HG02798 (cell line): ENCODE results near the gene FOS.
"Not testable (repeated sequence)": the region's sequence is repeated elsewhere in the genome, so short reads cannot be mapped to it uniquely, and the experiment has no call there.

ENCODE experiments used
- ATAC-seq: cut with Tn5 transposase; IDR thresholded peaks from one replicate; pipeline ENCODE4 v1.9.1; 2021; ENCODE audit warnings: mild to moderate bottlenecking; ENCODE audit not compliant: unreplicated experiment, poor library complexity

FOS gene

DNA sequence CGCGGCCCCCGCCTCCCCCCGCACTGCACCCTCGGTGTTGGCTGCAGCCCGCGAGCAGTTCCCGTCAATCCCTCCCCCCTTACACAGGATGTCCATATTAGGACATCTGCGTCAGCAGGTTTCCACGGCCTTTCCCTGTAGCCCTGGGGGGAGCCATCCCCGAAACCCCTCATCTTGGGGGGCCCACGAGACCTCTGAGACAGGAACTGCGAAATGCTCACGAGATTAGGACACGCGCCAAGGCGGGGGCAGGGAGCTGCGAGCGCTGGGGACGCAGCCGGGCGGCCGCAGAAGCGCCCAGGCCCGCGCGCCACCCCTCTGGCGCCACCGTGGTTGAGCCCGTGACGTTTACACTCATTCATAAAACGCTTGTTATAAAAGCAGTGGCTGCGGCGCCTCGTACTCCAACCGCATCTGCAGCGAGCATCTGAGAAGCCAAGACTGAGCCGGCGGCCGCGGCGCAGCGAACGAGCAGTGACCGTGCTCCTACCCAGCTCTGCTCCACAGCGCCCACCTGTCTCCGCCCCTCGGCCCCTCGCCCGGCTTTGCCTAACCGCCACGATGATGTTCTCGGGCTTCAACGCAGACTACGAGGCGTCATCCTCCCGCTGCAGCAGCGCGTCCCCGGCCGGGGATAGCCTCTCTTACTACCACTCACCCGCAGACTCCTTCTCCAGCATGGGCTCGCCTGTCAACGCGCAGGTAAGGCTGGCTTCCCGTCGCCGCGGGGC is at the start of gene FOS:
TSS of gene FOS (plus strand) at position 407 of the 731 bp plus-strand sequence. CDS start at position 562, 155 bp downstream.
- peak; percentile 79 for ATAC-seq

DNA sequence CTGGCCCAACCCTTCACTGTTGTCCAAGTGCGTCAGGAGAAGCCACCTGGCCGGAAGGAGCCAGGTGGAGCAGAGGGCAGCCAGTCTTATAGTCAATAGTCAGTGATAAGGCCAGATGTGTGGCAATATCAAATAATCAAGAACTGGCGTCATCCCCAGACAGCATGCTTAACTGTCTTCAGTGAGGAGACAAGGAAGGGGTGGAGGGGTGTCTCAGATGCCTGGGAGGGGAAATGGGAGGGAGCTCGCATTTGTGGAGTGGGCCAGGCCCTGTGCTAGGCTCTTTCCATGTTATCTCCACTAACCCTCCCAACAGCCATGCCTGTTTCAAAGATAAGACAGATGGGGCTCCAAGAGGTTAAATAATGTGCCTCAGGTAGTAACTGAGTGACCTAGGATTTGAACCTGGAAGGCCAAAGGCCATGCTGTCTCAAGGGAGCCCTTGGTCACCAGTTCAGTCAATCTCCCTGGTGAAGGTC is 48.9 kb upstream of the FOS start:
- no peak for ATAC-seq

DNA sequence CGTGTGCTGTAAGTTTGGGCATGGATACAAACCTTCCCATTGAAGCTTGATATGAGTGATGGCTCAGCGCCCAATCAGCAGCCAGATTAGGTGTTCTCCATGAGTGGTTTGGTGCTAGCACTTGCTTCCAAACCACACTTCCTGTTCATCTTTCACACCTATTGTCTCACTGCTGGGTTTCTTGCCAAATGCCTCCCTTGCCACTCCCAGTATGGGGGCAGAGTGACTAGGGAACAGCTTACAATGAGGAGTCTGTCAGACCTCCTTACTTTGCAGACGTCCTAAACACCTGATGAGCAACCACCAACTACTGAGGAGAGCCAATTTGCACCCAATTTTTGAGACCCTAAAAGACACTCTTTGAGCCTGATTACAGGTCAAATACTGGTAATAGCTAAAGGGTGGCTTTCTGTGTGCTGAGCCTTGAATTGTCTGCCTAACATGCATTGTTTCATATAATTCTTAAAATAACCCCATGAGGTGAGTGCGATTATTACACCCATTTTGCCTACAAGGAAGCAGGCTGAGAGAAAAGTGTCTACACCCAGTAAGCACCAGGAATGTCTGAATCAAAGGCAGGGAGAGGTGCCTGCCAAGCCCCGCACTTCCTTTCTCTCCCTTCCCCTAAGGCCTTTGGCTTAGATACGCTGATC is 48.4 kb upstream of the FOS start:
- peak; percentile 37 for ATAC-seq

DNA sequence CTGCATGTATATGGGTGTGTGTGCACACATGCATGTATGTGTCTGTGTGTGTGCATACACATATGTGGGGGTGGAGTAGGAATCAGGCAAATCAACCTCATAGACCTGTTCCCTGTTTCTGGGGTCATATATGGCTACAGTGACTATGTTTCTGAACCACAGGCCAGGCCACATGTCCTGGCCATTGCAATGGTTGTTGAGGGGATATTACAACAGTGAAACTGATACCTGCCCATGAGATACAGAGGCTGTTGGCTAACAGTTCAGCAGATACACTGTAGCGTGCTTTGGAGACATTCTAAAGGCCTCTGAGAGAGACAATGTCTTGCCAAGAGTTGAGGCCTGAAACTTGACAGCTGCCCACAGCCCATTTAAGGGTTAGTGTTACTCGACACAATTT is 47.3 kb upstream of the FOS start:
- peak; percentile 57 for ATAC-seq

DNA sequence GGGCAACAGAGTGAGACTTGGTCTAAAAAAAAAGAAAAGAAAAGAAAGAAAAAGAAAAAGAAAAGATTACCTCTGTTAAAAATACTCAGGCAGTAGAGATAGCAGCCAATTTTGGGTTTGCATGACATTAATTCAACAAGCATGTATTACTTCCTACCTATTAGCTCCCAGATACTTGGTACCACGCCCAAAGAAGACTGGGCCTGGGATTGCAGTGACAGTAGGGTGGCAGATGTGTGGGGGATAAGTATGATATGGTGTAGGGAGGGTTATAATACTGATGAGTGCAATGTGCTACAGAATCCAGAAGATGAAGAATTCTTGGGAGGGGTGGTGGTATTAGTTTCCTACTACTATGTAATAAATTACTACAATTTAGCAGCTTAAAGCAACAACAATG is 46.4 kb upstream of the FOS start:
- no peak for ATAC-seq

DNA sequence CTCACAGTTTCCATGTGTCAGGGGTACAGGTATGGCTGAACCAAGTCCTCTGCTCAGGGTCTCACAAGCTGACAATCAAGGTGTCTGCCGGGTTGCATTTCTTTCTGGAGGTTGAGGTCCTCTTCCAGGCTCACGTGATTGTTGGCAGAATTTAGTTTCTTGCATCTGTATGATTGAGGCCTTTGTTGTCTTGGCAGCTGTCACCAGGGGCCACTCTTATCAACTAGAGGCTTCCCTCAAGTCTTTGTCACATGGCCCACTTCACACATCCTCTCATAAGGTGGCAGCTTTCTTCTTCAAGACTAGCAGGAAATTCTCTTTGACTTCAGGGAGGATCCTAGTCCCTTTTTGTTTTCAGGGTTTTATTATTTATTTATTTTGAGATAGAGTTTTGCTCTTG is 46.0 kb upstream of the FOS start:
- ATAC-seq = no peak

DNA sequence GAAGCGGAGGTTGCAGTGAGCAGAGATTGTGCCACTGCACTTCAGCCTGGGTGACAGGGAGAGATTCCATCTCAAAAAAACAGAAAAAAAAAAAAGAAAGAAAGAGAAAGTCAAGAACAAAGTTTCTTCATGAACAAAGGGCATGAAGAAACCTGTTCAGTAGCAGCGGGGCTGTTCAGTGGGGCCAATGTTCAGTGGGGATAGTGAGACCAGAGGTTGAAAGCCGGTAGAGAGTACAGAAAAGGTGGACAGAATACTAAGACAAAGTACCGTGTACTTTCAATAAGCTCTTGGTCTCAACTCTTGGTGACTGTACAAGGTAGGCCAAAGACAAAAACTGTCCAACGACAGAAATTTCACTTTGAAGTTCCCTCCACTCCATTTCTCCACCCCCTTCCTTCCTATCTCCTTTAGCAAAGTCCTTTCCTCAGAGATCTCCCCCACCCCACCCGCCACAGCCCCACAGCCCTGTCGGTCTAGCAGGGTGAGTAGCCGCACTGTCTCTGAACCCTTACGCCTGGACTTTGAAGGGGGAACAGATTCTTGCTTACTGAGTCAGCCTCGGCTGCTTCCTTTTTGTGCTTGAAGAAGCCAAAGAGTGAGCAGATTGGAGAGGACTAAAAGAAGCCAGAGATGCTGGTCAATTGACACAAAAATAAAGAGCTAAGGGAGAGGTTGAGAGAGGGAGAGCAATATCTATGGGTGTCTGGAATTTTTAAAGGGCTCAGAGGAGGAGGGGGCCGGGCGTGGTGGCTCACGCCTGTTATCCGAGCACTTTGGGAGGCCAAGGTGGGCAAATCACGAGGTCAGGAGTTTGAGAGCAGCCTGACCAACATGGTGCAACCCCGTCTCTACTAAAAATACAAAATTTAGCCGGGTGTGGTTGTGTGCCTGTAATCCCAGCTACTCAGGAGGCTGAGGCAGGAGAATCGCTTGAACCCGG is 44.2 kb upstream of the FOS start:
- ATAC-seq = no peak

DNA sequence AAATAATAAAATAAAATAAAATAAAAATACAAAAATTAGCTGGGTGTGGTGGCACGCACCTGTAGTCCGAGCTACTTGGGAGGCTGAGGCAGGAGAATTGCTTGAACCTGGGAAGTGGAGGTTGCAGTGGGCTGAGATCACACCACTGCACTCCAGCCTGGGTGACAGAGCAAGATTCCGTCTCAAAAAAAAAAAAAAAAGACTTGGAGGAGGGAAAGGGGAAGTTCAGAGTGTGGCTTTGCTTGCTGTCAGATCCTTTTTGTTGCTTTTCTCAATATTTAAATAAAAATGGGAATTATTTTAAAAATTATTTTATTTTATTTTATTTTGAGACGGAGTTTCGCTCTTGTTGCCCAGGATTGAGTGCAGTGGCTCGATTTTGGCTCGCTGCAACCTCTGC is 43.4 kb upstream of the FOS start:
- ATAC-seq = not testable (repeated sequence)

DNA sequence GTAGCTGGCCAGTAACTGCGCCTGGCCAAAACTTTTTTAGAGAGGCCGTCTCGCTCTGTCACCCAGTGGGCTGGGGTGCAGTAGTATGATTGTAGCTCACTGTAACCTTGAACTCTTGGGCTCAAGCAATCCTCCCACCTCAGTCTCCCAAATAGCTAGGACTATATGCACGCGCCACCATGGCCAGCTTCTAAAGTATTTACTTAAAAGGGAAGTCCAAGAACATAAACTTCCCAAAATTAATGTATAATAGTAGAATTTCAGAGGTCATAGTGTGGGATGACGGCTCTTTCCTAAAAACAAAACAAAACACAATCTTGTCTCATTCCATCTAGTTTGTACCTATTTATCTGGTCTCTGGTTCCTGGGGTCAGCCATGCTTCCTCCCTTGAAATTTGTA is 42.2 kb upstream of the FOS start:
- ATAC-seq = no peak

DNA sequence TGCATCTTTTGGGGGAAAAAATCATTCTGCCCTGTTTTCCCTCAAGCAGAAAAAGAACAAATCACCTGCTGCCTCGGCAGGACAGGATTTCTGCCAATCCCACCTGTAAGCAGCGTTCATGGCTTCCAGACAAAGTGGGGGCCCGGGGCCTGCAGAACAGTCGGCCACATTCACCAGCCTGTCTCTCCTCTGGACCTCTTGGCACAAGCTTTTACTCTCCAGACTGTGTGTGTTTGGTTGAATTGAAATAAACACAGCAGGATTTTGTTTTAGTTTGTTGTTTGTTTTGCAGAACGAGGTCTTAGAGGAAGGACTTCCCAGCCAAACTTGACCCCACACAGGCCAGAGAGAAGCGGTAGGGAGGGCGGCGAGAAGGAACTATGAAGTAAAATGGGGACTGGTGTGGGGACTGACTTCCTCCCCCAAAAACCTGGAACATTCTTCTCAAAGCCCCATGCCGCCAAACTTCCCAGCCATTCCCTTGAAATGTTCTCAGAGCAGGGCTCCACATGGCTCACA is 41.7 kb upstream of the FOS start:
- ATAC-seq = no peak

DNA sequence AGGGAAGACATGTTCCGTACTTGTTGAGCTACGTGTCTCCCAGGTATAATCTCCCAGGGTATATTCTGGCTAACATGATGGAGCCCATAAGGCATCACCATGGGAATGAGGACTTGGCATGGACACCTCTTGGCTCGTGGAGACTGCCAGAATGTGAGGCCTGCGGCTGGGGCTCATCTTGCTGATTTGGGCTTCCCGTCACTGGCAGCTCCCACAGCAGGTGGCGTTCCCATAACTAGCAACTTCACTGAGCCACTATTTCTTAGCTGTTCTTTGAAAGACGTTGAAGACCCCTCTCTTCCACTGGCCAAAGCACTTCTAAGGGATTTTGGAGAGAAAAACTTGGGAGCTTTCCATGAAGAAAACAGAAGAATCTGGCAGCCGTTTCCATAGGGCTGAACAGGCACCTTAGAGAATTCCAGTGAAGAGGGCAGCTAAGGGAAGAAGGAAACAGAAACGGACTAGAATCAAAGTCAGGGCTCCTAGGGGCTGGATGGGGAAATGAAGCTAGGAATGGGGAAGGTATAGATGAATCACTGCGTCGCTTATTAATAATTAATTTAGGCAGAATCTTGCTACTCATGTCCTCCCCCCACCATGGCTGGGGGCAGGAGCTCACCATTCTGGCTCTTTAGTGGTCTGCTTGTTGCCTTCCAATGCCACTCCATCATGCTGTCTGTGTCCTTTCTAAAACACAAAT is 39.7 kb upstream of the FOS start:
- no peak for ATAC-seq

DNA sequence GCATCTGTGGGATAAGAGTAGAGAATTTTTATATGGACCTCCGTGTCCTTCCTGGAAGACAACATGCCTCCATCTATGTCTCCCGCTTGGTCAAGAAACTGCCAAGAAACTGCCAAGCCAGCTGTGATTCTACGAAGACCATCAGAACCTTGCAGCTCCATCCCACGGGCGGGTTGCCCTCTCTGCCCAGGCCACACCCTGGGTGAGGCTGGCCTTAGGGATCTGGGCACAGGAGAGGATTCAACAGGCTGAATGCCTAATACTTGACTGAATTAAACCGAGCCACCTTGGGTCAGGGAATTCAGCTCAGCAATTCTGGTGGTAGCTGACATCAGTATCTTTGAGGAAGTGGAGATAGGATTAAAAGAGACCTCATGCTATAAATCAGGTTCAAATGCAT is 37.8 kb upstream of the FOS start:
- no peak for ATAC-seq

DNA sequence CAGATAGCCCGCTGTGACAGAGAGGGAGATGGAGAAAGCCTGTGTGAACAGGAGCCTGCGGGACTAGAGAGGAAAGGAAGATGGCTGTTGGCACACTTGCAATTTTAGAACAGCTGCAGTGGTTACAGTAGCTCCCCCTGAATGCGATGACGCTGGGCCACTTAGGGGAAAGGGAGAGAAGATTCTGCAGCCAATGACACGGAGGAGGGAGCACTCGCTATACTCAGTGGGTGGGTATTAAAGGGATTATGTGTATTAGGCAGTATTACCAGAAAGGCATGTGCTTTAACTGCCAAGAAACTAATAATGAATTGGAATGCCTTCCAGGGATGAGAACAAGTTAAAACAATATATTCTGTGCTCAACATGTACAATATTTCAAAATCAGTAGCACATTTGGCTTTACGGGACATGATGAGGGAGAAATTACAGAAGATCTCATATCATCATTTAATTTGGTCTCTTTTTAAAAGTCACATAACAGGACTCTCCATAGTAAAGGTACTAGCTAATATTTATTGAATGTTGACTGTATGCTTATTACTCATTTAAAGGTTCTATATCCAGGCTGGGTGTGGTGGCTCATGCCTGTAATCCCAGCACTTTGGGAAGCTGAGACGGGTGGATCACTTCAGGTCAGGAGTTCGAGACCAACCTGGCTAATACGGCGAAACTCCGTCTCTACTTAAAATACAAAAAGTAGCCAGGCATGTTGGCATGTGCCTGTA is 35.9 kb upstream of the FOS start:
- ATAC-seq = no peak

DNA sequence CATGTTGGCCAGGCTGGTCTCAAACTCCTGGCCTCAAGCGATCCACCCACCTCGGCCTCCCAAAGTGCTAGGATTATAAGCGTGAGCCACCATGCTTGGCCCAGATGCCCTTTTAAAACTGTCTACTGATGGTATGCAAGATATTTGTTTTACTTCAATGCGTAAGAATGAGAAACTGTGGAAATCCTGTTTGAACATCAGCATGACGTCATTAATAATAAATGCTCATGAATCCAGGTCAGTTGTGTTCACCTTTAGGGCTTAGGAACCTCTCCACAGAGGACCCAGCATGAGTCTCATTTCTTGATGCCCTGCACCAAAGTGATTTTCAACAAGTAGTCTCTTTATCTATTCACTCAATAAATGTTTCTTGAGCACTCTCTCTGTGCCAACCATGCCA is 34.5 kb upstream of the FOS start:
- no peak for ATAC-seq

DNA sequence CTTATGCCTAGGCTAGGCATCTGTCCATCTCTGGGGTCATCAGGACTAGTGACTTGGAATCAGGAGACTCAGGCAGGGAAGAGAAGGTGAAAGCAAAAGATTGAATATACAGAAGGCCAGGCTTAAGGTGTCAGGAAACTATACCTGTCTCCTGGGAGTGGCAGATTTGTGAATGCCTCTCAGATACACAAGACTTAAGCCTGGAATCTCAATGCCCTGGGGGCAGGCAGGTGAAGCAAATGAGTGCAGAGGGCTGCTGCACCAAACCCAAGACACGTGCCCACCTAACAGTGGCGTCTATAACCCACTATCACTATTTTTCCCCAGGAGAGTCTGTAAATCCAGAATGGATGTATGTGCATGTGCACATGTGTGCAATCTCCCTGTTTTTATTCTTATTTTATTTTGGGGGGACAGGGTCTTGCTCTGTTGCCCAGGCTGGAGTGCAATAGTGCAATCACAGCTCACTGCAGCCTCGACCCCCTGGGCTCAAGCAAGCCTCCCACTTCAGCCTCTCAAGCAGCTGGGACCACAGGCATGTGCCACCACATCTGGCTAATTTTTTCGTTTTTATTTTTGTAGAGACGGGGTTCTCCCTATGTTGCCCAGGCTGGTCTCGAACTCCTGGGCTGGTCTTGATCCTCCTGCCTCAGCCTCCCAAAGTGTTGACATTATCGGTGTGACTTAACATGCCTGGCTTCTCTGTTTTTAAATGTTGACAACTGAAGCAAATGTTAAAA is 31.9 kb upstream of the FOS start:
- ATAC-seq = no peak

DNA sequence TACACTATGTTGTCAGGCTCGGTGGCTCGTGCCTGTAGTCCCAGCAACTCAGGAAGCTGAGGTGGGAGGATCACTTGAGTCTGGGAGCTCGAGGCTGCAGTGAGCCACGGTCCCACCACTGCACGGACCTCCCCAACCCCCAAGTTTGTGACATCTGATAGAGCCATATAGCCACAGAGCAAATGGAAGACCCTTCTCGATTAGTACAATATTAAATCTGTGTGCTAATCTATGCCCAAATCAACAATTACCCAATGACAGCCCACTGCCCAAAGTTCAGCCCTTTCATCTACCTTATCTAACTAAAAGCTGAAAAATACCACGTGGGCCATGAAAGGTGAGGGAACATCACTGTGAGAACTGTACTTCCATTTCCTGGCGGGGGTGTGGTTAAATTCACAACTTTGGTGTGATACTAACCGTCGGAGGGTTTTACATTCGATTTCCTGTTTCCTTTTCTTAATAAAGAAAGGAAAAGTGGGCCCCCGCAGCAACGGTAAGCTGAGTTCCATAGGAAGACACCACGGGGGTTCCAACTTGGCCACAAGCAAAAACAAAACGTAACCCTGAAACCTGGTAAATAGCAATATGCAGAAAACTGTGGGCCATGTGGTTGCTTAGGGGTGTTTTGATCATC is 31.2 kb upstream of the FOS start:
- no peak for ATAC-seq

DNA sequence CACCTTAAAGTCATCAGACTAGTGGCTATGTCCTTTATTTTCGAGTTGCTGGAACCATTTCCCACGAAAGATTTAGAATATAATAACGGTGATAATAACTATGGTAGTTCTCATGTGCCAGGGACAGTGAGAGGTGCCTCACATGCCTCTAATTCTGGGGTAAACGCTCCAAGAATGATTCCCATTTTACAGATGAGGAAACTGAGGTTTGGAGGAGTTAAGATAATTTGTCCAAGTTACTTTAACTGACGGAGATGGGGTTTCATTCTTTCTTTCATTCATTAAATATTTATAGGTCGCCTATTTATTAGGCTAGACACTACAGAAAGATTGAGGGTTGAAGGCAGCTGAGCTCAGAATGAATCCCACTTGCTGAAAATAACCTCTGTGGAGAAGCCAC is 30.7 kb upstream of the FOS start:
- no peak for ATAC-seq

DNA sequence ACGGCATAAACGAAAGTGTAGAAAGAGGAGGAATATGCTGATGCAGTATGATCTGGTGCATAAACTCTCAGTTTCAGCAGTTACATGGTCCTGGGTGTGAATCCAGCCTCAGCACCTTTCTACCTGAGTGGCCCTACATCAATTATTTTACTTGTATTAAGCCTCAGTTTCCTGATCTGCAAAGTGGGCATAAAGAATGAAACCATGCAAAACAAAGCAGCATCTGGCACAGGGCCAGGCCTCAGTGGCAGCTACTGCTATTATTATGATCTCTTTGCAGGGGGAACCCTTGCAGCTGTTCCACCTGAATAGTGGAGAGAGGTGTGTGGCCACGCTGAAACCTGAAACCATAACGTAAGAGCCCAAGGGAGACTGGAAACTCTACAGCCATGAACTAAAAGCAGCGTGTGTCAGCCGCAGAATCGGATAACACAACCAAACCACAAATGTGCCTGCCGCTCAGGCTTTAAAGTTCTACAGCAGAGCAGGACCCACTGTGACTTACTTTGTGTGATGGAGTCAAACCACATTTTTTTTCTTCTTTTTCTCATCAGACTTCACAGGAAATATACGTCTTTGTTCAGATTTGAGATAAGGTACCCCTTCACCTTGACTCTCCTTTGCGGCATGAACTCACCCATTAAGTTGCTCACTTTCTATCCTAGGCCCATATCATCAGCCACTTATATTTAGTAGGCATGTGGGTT is 29.2 kb upstream of the FOS start:
- ATAC-seq = peak; percentile 92
